IMR-90 (cell line): ENCODE results near the gene UBE2O.

Experiments used
- BHLHE40 ChIP-seq: fragments of 150-350 bp; IDR thresholded peaks from 2 replicates; pipeline ENCODE4 v1.6.1; 2016; ENCODE audit warnings: mild to moderate bottlenecking, low read depth, low read length
- CEBPB ChIP-seq: IDR thresholded peaks from 2 replicates; pipeline ENCODE4 v1.6.1; 2012; ENCODE audit warnings: low read depth, low read length, improper control_type of control experiment
- CHD1 ChIP-seq: IDR thresholded peaks from 2 replicates; pipeline ENCODE4 v1.6.1; 2012; ENCODE audit warnings: low read depth, low read length, improper control_type of control experiment
- CTCF ChIP-seq: conservative IDR thresholded peaks from 2 replicates; pipeline ENCODE4 v1.5.1; 2012; ENCODE audit warnings: mild to moderate bottlenecking, low read depth, low read length, improper control_type of control experiment
- ELK1 ChIP-seq: fragments of 150-350 bp; IDR thresholded peaks from 2 replicates; pipeline ENCODE4 v1.6.1; 2016; ENCODE audit warnings: low read depth, mild to moderate bottlenecking, low read length, moderate library complexity, borderline replicate concordance
- FOS ChIP-seq: fragments of 150-350 bp; IDR thresholded peaks from 2 replicates; pipeline ENCODE4 v1.6.1; 2016; ENCODE audit warnings: low read depth, low read length
- MAFK ChIP-seq: IDR thresholded peaks from 2 replicates; pipeline ENCODE4 v1.6.1; 2012; ENCODE audit warnings: low read depth, low read length, improper control_type of control experiment
- MXI1 ChIP-seq: IDR thresholded peaks from 2 replicates; pipeline ENCODE4 v1.6.1; 2012; ENCODE audit warnings: low read depth, mild to moderate bottlenecking, low read length, moderate library complexity, borderline replicate concordance
- NFE2L2 ChIP-seq: fragments of 150-350 bp; IDR thresholded peaks from 2 replicates; pipeline ENCODE4 v1.6.1; 2016; ENCODE audit warnings: low read depth, mild to moderate bottlenecking, low read length
- POLR2A ChIP-seq: IDR thresholded peaks from 2 replicates; pipeline ENCODE4 v1.6.1; 2012; ENCODE audit warnings: mild to moderate bottlenecking, low read depth, low read length
- RAD21 ChIP-seq: IDR thresholded peaks from 2 replicates; pipeline ENCODE4 v1.6.1; 2012; ENCODE audit warnings: low read length, improper control_type of control experiment
- RFX5 ChIP-seq: IDR thresholded peaks from 2 replicates; pipeline ENCODE4 v1.8.0; 2012; ENCODE audit warnings: low read depth, mild to moderate bottlenecking, low read length, moderate library complexity
- SMC3 ChIP-seq: fragments of 150-350 bp; IDR thresholded peaks from 2 replicates; pipeline ENCODE4 v1.6.1; 2016; ENCODE audit warnings: low read depth, mild to moderate bottlenecking, antibody characterized with exemption, low read length, moderate library complexity
- USF2 ChIP-seq: fragments of 150-350 bp; IDR thresholded peaks from 2 replicates; pipeline ENCODE4 v1.6.1; 2017; ENCODE audit warnings: mild to moderate bottlenecking, antibody characterized with exemption, low read length, low read depth

GRCh38 chr17:76359375-76359774 is 93.6 kb downstream of the UBE2O start:
- TF ChIP-seq CTCF (no peak), CEBPB (no peak), BHLHE40 (no peak), POLR2A (no peak), RFX5 (no peak), MXI1 (no peak), SMC3 (no peak), FOS (no peak), RAD21 (no peak), ELK1 (no peak), CHD1 (no peak), USF2 (no peak), MAFK (no peak), NFE2L2 (no peak)
